Measurements from ENCODE around the gene ARL8B. TPM values are rescaled to one million over a fixed set of nuclear protein-coding genes. Genes with fewer than 3 reads are reported as not detected.

Gene ARL8B
- total RNA-seq, 2 donors from 2014 or later = 32.8 to 52.6 TPM

GRCh38 chr3:5160321-5160720, 38.2 kb downstream of the ARL8B start:
- H3K4me1 ChIP-seq (ENCODE audit: control insufficient read depth in 1 of 2, low read depth in 2 of 2) = peaks cover 24 to 27% of the 10 kb centered on the region in 2 donors
- no peak overlapping the region for H3K27ac ChIP-seq
- no peak for DNase-seq (ENCODE audit: low spot score)
- no peak overlapping the region for H3K4me3 ChIP-seq
- H3K9me3 ChIP-seq = no peaks in the 10 kb centered on the region
- H3K36me3 ChIP-seq = no peaks in the 10 kb centered on the region
- ATAC-seq (ENCODE audit: insufficient number of reproducible peaks, low FRiP score, low read depth) = no peak
- no peaks in the 10 kb centered on the region for H3K27me3 ChIP-seq (replicated peaks; ENCODE audit: insufficient read depth)
- no peak for TF ChIP-seq CTCF (IDR thresholded peaks at IDR 0.05)

DNA sequence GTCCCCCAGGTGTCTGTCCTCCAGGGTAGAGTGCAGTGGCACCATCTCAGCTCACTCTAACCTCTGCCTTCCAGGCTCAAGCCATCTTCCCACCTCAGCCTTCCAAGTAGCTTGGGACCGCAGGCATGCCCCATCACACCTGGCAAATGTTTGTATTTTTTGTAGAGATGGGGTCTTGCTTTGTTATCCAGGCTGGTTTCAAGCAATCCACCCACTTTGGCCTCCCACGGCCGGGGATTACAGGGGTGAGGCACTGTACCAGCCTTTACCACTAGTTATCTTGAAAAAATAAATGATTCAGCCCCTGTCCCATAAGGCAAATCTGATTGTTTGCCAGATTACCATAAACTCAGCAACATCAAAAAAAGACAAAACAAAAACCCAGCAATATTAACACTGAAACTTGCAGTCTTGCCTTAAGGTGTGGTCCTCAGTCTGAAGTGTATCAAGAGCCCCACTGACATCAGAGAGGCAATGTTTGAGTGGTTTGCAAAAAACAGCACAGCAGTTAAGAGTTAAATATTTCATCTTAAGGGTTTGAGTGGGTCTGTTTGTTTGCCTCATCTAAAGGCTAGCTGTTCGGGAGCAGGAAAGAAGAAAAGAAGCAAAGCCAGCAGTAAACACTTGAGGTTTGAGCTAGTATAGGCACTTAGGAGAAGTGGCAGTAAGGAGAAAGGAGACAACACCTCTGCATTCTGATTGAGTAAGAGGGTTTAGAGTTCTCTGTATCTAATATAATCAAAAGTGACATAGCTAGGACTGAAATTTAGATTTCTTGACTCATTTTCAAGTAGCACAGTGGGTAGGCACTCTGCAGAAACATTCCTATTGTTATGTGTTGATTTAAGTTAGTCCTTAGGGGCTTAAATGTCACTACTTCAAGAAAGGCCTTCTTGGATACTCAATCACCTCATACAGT, 39.1 kb downstream of the ARL8B start:
- no peak for TF ChIP-seq CTCF (IDR thresholded peaks at IDR 0.05)
- H3K4me1 ChIP-seq (ENCODE audit: control insufficient read depth in 1 of 2, low read depth in 2 of 2) = peaks cover 22 to 27% of the 10 kb centered on the region in 2 donors
- no peak overlapping the region for H3K27ac ChIP-seq
- H3K27me3 ChIP-seq (replicated peaks; ENCODE audit: insufficient read depth) = no peaks in the 10 kb centered on the region
- ATAC-seq (ENCODE audit: insufficient number of reproducible peaks, low FRiP score, low read depth) = no peak
- H3K36me3 ChIP-seq = no peaks in the 10 kb centered on the region
- DNase-seq (ENCODE audit: low spot score) = no peak
- H3K4me3 ChIP-seq = no peak overlapping the region
- no peaks in the 10 kb centered on the region for H3K9me3 ChIP-seq

DNA sequence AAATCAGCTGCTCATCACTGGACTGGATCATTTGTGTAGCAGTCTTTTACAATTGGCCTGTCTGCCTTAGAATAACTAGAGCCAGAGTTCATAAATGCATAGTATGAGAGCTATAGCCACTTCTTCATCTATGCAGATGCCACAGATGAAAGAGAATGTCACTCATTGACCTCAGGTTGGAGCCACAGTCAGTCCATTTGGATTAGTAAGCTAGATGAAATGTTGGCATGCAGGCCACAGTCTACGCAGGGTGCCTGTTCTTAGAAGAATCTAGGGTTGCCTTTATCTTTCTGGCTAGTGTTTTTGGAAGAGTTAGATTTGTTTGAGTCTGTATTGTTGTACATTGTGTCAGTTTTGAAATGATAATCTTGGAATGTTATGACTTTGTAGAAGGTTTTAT, 40.0 kb downstream of the ARL8B start:
- Histone ChIP-seq H3K27me3 (replicated peaks; ENCODE audit: insufficient read depth) (no peaks in the 10 kb centered on the region), H3K36me3 (no peaks in the 10 kb centered on the region), H3K4me3 (no peak overlapping the region), H3K9me3 (no peaks in the 10 kb centered on the region), H3K4me1 (ENCODE audit: control insufficient read depth in 1 of 2, low read depth in 2 of 2) (peaks cover 22 to 27% of the 10 kb centered on the region in 2 donors), H3K27ac (no peak overlapping the region)
- no peak for ATAC-seq (ENCODE audit: insufficient number of reproducible peaks, low FRiP score, low read depth)
- DNase-seq (ENCODE audit: low spot score) = no peak
- no peak for TF ChIP-seq CTCF (IDR thresholded peaks at IDR 0.05)

DNA sequence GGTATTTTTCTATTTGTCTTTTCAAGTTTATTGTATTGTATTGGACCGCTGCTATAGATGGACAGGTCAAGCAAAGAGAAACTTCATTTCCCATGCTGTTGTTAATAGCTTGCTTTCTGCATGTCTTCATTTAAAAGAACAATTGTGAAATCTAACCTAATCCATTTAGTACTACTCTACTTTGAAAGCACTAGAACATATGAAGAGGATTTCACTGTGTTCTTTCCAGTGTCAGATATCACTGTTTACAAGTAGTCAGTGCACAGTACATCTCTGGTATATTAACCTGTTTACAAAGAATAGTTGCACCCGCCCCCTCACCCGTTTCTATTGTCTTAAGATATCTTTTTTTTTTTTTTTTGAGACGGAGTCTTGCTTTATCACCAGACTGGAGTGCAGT, 43.6 kb downstream of the ARL8B start:
- no peak overlapping the region for H3K4me3 ChIP-seq
- H3K4me1 ChIP-seq (ENCODE audit: control insufficient read depth in 1 of 2, low read depth in 2 of 2) = peaks cover 16 to 29% of the 10 kb centered on the region in 2 donors
- no peaks in the 10 kb centered on the region for H3K36me3 ChIP-seq
- no peak overlapping the region for H3K27ac ChIP-seq
- no peak for TF ChIP-seq CTCF (IDR thresholded peaks at IDR 0.05)
- DNase-seq (ENCODE audit: low spot score) (no peak), ATAC-seq (ENCODE audit: insufficient number of reproducible peaks, low FRiP score, low read depth) (no peak)
- H3K27me3 ChIP-seq (replicated peaks; ENCODE audit: insufficient read depth) = no peaks in the 10 kb centered on the region
- H3K9me3 ChIP-seq = no peaks in the 10 kb centered on the region

- Histone ChIP-seq H3K4me1 (ENCODE audit: control insufficient read depth in 1 of 2, low read depth in 2 of 2) (peaks cover 5 to 18% of the 10 kb centered on the region in 2 donors), H3K36me3 (peaks cover 9% of the 10 kb centered on the region), H3K4me3 (no peak overlapping the region), H3K9me3 (no peaks in the 10 kb centered on the region), H3K27ac (no peak overlapping the region), H3K27me3 (replicated peaks; ENCODE audit: insufficient read depth) (no peaks in the 10 kb centered on the region)
- no peak for ATAC-seq (ENCODE audit: insufficient number of reproducible peaks, low FRiP score, low read depth)
- no peak for DNase-seq (ENCODE audit: low spot score)
- no peak for TF ChIP-seq CTCF (IDR thresholded peaks at IDR 0.05)
Measured at GRCh38 chr3:5166846-5167245, 44.8 kb downstream of the ARL8B start.

All from thoracic aorta (tissue), 2 donors.